GM10248 (cell line): Measurements from ENCODE around the gene TTF1.
A peak's percentile ranks its signal among the peaks of the same experiment; 100 is the strongest.

ENCODE experiments used
- CTCF ChIA-PET: fragments of 300-600 bp; sonication (Branson Sonifier 250); formaldehyde crosslinking; extraction: SDS; loops from one replicate; lab custom pipeline; 2021; ENCODE audit warnings: antibody characterized with exemption; lab: Yijun Ruan, JAX
- POLR2A ChIA-PET: fragments of 350-650 bp; sonication (Branson Sonifier 250); formaldehyde crosslinking; extraction: SDS; loops from one replicate; lab custom pipeline; 2020; ENCODE audit warnings: antibody characterized with exemption; lab: Yijun Ruan, JAX
- DNase-seq: peaks from one replicate; pipeline ENCODE4 v3.0.0; 2012; ENCODE audit errors: extremely low spot score
- TF ChIP-seq, protein P1 (sequence below): IDR thresholded peaks from 2 replicates; pipeline ENCODE4 v1.5.1; 2012; ENCODE audit warnings: mild to moderate bottlenecking, low read depth; ENCODE audit errors: extremely low read depth, missing control alignments, control extremely low read depth

Gene TTF1

GRCh38 chr9:132409828-132410528, 3.3 kb upstream of the TTF1 start, which contains the start of gene CFAP77:
TSS of gene CFAP77 (plus strand) at chr9:132410211. CDS start at chr9:132410272, 61 bp downstream.
- peak; percentile 58 for DNase-seq
- POLR2A ChIA-PET: no interaction called here
- CTCF ChIA-PET: interaction anchor here (0.7 to 1.9 kb wide), 6 partner anchors 9 to 612 kb away, joined by 3 to 4 read pairs (median 3); no protein-coding TSS in a partner anchor
- TF ChIP-seq, protein P1, sequence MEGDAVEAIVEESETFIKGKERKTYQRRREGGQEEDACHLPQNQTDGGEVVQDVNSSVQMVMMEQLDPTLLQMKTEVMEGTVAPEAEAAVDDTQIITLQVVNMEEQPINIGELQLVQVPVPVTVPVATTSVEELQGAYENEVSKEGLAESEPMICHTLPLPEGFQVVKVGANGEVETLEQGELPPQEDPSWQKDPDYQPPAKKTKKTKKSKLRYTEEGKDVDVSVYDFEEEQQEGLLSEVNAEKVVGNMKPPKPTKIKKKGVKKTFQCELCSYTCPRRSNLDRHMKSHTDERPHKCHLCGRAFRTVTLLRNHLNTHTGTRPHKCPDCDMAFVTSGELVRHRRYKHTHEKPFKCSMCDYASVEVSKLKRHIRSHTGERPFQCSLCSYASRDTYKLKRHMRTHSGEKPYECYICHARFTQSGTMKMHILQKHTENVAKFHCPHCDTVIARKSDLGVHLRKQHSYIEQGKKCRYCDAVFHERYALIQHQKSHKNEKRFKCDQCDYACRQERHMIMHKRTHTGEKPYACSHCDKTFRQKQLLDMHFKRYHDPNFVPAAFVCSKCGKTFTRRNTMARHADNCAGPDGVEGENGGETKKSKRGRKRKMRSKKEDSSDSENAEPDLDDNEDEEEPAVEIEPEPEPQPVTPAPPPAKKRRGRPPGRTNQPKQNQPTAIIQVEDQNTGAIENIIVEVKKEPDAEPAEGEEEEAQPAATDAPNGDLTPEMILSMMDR: no peak

GRCh38 chr9:132408521-132408920, 1.9 kb upstream of the TTF1 start:
- ChIA-PET CTCF (no interaction called here), POLR2A (no interaction called here)
- no peak for DNase-seq
- TF ChIP-seq, protein P1: no peak

DNA sequence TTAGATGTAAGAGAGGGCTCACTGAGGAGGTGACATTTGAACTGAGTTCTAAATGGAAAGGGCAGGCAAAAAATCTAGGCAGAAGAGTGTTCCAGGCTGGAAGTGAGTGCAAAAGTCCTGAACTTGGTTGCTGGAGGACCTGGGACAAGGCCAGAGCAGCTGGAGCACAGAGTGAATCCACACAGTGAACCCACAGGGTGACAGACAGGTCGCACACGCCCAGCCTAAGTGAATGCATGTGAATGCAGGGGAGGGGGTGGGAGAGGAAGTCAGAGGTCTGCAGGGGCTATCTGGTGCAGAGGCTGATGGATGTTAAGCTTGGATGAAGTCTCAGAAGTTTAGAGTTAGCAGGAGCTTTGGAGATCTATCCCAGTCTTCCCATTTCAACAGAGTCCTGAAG, 556 bp upstream of the TTF1 start:
- TF ChIP-seq, protein P1: no peak
- POLR2A ChIA-PET: no interaction called here
- CTCF ChIA-PET: no interaction called here
- DNase-seq: no peak

GRCh38 chr9:132404228-132404881, 2.3 kb downstream of the TTF1 start:
- POLR2A ChIA-PET: interaction anchor here (0.6 kb wide), 1 partner anchor 49 kb away, joined by 3 read pairs; the partner anchor contains the start of gene SETX
- CTCF ChIA-PET: interaction anchor here (1.1 to 1.4 kb wide), 2 partner anchors 19 to 20 kb away, joined by 3 read pairs; no protein-coding TSS in a partner anchor
- DNase-seq: peak; percentile 55
- TF ChIP-seq, protein P1: no peak

DNA sequence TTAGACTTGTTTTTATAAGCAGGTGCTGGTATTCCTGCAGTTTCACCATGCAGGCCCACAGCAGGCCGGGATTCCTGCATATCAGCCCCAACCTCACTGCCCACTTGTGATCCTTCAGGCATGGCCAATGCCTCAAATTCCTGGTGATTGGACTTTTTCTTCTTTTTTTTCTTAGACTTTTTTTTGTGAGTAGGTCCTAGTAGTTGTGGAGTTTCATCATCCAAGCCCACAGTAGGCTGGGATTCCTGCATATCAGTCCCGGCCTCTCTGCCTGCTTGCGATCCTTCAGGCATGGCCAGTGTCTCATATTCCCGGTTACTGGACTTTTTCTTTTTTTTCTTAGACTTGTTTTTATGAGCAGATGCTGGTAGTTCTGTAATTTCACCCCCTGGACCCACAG, 4.8 kb downstream of the TTF1 start:
- no peak for DNase-seq
- TF ChIP-seq, protein P1: no peak
- POLR2A ChIA-PET: no interaction called here
- CTCF ChIA-PET: no interaction called here

DNA sequence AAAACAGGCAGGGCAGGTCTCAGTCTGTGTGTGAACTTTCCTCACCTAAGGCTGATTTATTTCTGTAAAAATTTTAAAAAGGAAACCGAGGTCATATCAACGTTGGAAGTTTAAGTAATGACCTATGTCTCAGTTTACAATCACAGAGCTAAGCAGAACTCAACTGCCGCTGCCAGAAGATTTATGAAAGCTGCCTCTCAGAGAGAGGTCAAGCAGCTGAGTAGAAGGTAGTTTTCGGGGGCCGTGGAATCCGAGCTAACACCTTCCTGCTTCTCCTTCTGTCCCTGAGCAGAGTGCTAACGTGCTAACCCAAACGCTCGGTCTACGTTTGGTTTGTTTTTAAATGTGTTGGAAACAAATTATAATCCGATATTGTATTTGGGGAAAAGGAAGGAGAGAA, 11.1 kb downstream of the TTF1 start:
- no peak for DNase-seq
- CTCF ChIA-PET: no interaction called here
- POLR2A ChIA-PET: no interaction called here
- TF ChIP-seq, protein P1: no peak
